HG03558 (cell line): ENCODE measurements around the gene TCP11L1.
"Not testable (repeated sequence)": the region's sequence is repeated elsewhere in the genome, so short reads cannot be mapped to it uniquely, and the experiment has no call there.

Experiments
- ATAC-seq: cut with Tn5 transposase; IDR thresholded peaks from one replicate; pipeline ENCODE4 v1.9.1; 2021; ENCODE audit warnings: moderate number of reproducible peaks; ENCODE audit not compliant: unreplicated experiment; ENCODE audit errors: extremely low read depth

Gene TCP11L1

GRCh38 chr11:33064033-33064825 is 24.9 kb downstream of the TCP11L1 start:
- ATAC-seq = no peak

- ATAC-seq = no peak
Observed at GRCh38 chr11:33064866-33065265, 25.5 kb downstream of the TCP11L1 start.

- no peak for ATAC-seq
Observed at GRCh38 chr11:33065445-33066178, 26.2 kb downstream of the TCP11L1 start.

- ATAC-seq = no peak
Observed at GRCh38 chr11:33067294-33067693, 27.9 kb downstream of the TCP11L1 start.

- no peak for ATAC-seq
Observed at GRCh38 chr11:33068611-33069340, 29.4 kb downstream of the TCP11L1 start.

GRCh38 chr11:33072465-33072864 is 33.1 kb downstream of the TCP11L1 start:
- no peak for ATAC-seq

GRCh38 chr11:33083918-33084317 is 44.5 kb downstream of the TCP11L1 start:
- ATAC-seq = no peak

- ATAC-seq = no peak
Observed at GRCh38 chr11:33086017-33086416, 46.6 kb downstream of the TCP11L1 start.

GRCh38 chr11:33089776-33090175 is 50.4 kb downstream of the TCP11L1 start:
- no peak for ATAC-seq

GRCh38 chr11:33094157-33094556 is 54.8 kb downstream of the TCP11L1 start:
- no peak for ATAC-seq

GRCh38 chr11:33103836-33104235 is 64.5 kb downstream of the TCP11L1 start:
- ATAC-seq = no peak

- ATAC-seq = no peak
Observed at GRCh38 chr11:33109294-33109895, 70.0 kb downstream of the TCP11L1 start.

- ATAC-seq = no peak
Observed at GRCh38 chr11:33110083-33110482, 70.7 kb downstream of the TCP11L1 start.

- ATAC-seq = no peak
Observed at GRCh38 chr11:33116535-33116934, 77.2 kb downstream of the TCP11L1 start.

- not testable (repeated sequence) for ATAC-seq
Observed at GRCh38 chr11:33122696-33123095, 83.3 kb downstream of the TCP11L1 start.
